IMR-90 (cell line): ENCODE results near the gene CLEC6A.

Source experiments
- CTCF ChIP-seq: conservative IDR thresholded peaks from 2 replicates; pipeline ENCODE4 v1.5.1; 2012; ENCODE audit warnings: mild to moderate bottlenecking, low read depth, low read length, improper control_type of control experiment
- MAFK ChIP-seq: IDR thresholded peaks from 2 replicates; pipeline ENCODE4 v1.6.1; 2012; ENCODE audit warnings: low read depth, low read length, improper control_type of control experiment
- MAZ ChIP-seq: IDR thresholded peaks from 2 replicates; pipeline ENCODE4 v1.6.1; 2012; ENCODE audit warnings: low read depth, mild to moderate bottlenecking, low read length, improper control_type of control experiment, moderate library complexity, borderline replicate concordance
- POLR2A ChIP-seq: IDR thresholded peaks from 2 replicates; pipeline ENCODE4 v1.6.1; 2012; ENCODE audit warnings: mild to moderate bottlenecking, low read depth, low read length
- RAD21 ChIP-seq: IDR thresholded peaks from 2 replicates; pipeline ENCODE4 v1.6.1; 2012; ENCODE audit warnings: low read length, improper control_type of control experiment

GRCh38 chr12:8446642-8447547 lies 8.9 kb upstream of the CLEC6A start:
- TF ChIP-seq MAFK = no peak
- no peak for TF ChIP-seq CTCF
- TF ChIP-seq POLR2A = no peak
- TF ChIP-seq MAZ = no peak
- TF ChIP-seq RAD21 = no peak
